GM10266 (cell line): Measurements from ENCODE around the gene ARID1B.

Source experiments
- DNase-seq: peaks from one replicate; pipeline ENCODE4 v3.0.0; 2012; ENCODE audit errors: extremely low spot score
- CTCF ChIP-seq: IDR thresholded peaks from 2 replicates; pipeline ENCODE4 v1.5.1; 2012; ENCODE audit warnings: mild to moderate bottlenecking, low read depth; ENCODE audit not compliant: control insufficient read depth, insufficient read depth; ENCODE audit errors: missing control alignments

ARID1B gene

GRCh38 chr6:157240059-157240959, 463.1 kb downstream of the ARID1B start:
- DNase-seq: no peak

GRCh38 chr6:157240960-157241311, 463.8 kb downstream of the ARID1B start:
- no peak for DNase-seq
- no peak for TF ChIP-seq CTCF

More at GRCh38 chr6:157240059-157240959, 463.1 kb downstream of the ARID1B start:
- no peak for TF ChIP-seq CTCF

- TF ChIP-seq CTCF: no peak
- no peak for DNase-seq
Observed at GRCh38 chr6:157242791-157243190, 465.6 kb downstream of the ARID1B start.

GRCh38 chr6:157244175-157244574, 467.0 kb downstream of the ARID1B start:
- TF ChIP-seq CTCF: no peak
- no peak for DNase-seq

- no peak for TF ChIP-seq CTCF
- no peak for DNase-seq
Observed at GRCh38 chr6:157244780-157245179, 467.6 kb downstream of the ARID1B start.

- no peak for TF ChIP-seq CTCF
- no peak for DNase-seq
Observed at GRCh38 chr6:157245436-157245835, 468.3 kb downstream of the ARID1B start.

GRCh38 chr6:157246048-157246630, 469.0 kb downstream of the ARID1B start:
- DNase-seq: no peak
- TF ChIP-seq CTCF: no peak
